ENCODE data around the gene ZNF460.
A peak's percentile ranks its signal among the peaks of the same experiment; 100 is the strongest.

DNA sequence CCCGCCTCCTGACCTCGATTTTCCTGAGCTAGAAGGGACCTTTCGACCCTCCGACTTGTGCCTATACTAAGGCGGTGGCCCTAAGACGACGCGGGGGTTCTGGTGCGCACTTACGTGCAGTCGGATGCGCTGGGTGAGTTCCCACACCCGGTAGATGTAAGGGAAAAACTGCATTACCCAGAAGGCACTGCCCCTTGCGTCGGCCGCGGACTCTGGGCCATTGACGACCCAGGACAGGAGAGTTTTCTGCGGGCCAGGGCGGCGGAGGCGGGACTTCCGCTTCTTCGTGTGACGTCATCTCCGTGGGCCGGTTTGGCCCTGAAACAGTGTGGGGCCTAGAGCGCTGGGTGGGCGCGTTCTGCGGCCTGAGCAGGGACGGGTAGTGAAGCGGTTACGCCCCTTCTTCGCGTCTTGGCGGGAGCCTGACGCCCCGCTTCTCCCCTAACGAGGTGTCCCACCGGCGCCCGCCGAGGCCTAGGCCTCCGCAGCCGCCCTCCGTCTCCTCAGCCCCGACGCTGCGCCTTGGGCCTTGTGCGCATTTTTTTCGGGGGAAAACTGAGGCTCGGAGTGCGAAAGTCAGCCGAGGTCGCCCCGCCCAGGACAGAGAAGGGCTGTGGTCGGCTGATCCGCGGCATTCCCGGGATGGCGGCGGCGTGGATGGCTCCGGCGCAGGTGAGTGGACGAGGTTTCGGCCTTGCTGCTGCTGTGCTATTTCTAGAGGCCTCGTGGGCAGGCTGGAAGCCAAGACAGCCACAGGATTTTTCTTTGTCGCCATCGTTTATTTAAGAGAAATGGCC is at the start of gene ZNF460:
- TF ChIP-seq, protein P1, sequence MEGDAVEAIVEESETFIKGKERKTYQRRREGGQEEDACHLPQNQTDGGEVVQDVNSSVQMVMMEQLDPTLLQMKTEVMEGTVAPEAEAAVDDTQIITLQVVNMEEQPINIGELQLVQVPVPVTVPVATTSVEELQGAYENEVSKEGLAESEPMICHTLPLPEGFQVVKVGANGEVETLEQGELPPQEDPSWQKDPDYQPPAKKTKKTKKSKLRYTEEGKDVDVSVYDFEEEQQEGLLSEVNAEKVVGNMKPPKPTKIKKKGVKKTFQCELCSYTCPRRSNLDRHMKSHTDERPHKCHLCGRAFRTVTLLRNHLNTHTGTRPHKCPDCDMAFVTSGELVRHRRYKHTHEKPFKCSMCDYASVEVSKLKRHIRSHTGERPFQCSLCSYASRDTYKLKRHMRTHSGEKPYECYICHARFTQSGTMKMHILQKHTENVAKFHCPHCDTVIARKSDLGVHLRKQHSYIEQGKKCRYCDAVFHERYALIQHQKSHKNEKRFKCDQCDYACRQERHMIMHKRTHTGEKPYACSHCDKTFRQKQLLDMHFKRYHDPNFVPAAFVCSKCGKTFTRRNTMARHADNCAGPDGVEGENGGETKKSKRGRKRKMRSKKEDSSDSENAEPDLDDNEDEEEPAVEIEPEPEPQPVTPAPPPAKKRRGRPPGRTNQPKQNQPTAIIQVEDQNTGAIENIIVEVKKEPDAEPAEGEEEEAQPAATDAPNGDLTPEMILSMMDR (IDR thresholded peaks at IDR 0.05): no peak; the same call in 2 of the 3 replicates
- TF ChIP-seq HDAC2 (IDR thresholded peaks at IDR 0.05): no peak
- 0 out of 2 replicates have a peak, but pooled peaks have one; percentile 20 for TF ChIP-seq RFX5 (IDR thresholded peaks at IDR 0.05)
- TF ChIP-seq, protein P2, sequence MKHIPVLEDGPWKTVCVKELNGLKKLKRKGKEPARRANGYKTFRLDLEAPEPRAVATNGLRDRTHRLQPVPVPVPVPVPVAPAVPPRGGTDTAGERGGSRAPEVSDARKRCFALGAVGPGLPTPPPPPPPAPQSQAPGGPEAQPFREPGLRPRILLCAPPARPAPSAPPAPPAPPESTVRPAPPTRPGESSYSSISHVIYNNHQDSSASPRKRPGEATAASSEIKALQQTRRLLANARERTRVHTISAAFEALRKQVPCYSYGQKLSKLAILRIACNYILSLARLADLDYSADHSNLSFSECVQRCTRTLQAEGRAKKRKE (CRISPR knock-in tag; IDR thresholded peaks at IDR 0.05; ENCODE audit: low read depth): no peak
- TF ChIP-seq, protein P3, sequence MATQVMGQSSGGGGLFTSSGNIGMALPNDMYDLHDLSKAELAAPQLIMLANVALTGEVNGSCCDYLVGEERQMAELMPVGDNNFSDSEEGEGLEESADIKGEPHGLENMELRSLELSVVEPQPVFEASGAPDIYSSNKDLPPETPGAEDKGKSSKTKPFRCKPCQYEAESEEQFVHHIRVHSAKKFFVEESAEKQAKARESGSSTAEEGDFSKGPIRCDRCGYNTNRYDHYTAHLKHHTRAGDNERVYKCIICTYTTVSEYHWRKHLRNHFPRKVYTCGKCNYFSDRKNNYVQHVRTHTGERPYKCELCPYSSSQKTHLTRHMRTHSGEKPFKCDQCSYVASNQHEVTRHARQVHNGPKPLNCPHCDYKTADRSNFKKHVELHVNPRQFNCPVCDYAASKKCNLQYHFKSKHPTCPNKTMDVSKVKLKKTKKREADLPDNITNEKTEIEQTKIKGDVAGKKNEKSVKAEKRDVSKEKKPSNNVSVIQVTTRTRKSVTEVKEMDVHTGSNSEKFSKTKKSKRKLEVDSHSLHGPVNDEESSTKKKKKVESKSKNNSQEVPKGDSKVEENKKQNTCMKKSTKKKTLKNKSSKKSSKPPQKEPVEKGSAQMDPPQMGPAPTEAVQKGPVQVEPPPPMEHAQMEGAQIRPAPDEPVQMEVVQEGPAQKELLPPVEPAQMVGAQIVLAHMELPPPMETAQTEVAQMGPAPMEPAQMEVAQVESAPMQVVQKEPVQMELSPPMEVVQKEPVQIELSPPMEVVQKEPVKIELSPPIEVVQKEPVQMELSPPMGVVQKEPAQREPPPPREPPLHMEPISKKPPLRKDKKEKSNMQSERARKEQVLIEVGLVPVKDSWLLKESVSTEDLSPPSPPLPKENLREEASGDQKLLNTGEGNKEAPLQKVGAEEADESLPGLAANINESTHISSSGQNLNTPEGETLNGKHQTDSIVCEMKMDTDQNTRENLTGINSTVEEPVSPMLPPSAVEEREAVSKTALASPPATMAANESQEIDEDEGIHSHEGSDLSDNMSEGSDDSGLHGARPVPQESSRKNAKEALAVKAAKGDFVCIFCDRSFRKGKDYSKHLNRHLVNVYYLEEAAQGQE (IDR thresholded peaks at IDR 0.05): no peak
- TF ChIP-seq SMC3 (IDR thresholded peaks at IDR 0.05): no peak
- peak; percentile 62 for TF ChIP-seq POLR2A (IDR thresholded peaks at IDR 0.05; ENCODE audit: low read length)

Measured in A549 (cell line).